ENCODE measurements around the gene PSMB2. TPM values are rescaled to one million over a fixed set of nuclear protein-coding genes. Genes with fewer than 3 reads are reported as not detected.

The PSMB2 gene
- total RNA-seq, 2 donors from 2014 or later, result 37.5 to 38.1 TPM

GRCh38 chr1:35576061-35576765, 65.1 kb downstream of the PSMB2 start:
- intact Hi-C loops (cut with DNase I), result no loop called here
- peak; percentile 51 for DNase-seq (ENCODE audit: low spot score)

DNA sequence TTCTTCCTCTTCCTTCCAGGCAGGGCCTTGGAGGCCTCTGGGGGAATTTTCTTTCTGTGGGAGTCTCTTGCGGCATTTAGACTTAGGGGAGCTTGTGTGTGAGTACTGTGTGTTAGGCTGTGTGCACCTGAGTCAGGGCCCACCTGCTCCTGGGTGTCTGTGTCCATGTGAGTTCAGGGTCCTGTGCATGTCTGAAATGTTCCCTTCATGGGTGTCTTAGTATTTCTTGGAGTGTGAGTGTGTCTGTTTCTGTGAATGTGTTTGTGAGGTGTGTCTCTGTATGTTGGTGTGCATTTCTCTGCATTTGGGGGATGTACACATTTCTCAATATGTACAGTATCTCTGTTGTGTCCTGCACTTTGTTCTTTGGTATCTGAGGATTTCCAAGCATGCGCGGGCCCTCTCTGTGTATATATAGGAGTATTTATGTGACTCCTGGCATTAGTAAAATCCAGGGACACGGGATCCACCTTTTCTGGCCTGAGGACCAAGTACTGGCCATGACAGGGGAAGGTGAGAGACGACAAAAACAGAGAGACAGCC, 65.8 kb downstream of the PSMB2 start:
- peak; percentile 67 for DNase-seq (ENCODE audit: low spot score)
- intact Hi-C loops (cut with DNase I), result no loop called here

DNA sequence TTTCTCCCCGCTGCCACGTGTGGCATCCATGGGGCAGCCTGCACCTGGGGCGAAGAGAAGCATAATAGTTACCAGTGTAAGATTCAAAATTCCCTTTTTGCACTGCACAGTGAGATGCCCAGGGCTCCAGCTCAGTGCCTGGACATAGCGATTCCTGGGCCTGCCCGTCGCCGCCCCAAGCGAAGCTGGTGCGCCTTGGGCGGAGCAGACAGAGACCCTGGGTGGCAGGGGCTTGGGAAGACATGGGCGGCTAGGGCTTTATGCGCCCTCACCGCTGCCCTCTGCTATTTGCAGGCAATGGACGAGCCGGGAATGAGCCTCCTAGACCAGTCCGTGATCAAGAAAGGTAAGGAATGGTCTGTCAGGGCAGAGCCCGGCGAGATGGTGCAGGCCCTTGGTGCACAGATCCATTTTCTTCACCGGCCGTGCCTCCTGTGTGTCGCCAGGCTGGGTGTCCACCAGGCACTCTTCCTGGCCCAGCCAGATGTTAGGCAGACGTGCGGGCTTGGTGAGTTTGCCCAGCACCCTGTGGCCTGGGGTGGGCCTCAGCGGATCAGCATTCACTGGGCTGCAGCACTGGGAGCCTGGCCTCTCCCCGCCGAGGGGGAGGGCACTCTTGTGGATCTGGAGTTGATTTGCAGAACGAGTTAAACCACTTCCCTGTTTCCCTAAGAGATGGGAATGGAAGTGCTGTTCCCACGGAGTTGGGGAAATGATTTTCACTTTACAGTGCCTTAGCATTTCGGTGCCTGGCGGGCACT, 66.5 kb downstream of the PSMB2 start:
- intact Hi-C loops (cut with DNase I), result loop anchor here in 1 of 2 donors (5.0 kb wide), 1 partner anchor 152 kb away; no protein-coding TSS in a partner anchor
- DNase-seq (ENCODE audit: low spot score), result peak; percentile 64

DNA sequence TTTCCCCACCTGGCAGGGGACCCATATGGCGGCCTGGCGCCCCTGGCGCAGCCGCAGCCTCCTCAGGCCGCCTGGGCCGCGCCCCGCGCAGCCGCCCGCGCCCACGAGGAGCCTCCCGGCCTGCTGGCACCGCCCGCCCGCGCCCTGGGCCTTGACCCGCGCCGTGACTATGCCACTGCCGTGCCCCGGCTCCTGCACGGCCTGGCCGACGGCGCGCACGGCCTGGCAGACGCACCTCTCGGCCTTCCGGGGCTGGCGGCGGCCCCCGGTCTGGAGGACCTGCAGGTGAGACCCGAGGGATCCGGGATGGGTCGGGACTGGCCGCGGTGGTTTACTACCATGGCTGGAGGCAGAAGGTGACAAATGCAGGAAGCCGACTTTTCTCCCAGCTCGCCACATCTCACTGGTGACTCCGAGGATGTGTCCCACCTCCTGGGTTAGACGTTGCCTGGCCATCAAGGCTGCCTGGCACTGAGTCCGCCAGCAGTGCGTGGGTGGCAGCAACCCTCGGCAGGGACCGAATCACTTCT, 67.1 kb downstream of the PSMB2 start:
- intact Hi-C loops (cut with DNase I), result loop anchor here in 1 of 2 donors (5.0 kb wide), 1 partner anchor 153 kb away; no protein-coding TSS in a partner anchor
- DNase-seq (ENCODE audit: low spot score), result peak; percentile 76

GRCh38 chr1:35573198-35574124, 67.9 kb downstream of the PSMB2 start, which contains the start of gene TFAP2E:
Gene TFAP2E (plus strand): TSS chr1:35573314. CDS start chr1:35573578, 264 bp downstream.
- intact Hi-C loops (cut with DNase I), result loop anchor here in 1 of 2 donors (1.0 to 5.0 kb wide), 2 partner anchors 154 to 188 kb away; no protein-coding TSS in a partner anchor
- DNase-seq (ENCODE audit: low spot score), result peak; percentile 85

- intact Hi-C loops (cut with DNase I), result loop anchor here in 1 of 2 donors (5.0 kb wide), 1 partner anchor 155 kb away; no protein-coding TSS in a partner anchor
- no peak for DNase-seq (ENCODE audit: low spot score)
Observed at GRCh38 chr1:35572296-35572695, 69.0 kb downstream of the PSMB2 start.

DNA sequence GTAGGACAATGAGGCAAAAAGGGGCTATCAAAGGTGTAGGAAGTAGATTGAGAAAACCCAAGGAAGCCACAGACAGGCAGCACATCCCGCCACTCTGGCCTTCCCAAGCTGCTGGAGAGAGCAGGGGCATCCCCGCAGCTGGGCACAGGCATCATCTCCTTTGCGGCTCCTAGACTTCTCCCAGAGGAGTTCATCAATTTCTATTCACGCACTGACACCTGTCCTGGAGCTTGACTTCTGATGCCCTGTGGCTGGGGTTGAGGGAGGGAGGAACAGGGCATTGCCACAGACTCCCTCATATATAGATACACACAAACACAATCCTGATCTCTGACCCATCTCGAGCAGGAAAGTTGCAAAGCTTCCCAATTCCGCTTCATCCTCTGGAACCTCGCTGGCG, 70.1 kb downstream of the PSMB2 start:
- peak; percentile 45 for DNase-seq (ENCODE audit: low spot score)
- intact Hi-C loops (cut with DNase I), result loop anchor here in 1 of 2 donors (5.0 kb wide), 1 partner anchor 156 kb away; no protein-coding TSS in a partner anchor

DNA sequence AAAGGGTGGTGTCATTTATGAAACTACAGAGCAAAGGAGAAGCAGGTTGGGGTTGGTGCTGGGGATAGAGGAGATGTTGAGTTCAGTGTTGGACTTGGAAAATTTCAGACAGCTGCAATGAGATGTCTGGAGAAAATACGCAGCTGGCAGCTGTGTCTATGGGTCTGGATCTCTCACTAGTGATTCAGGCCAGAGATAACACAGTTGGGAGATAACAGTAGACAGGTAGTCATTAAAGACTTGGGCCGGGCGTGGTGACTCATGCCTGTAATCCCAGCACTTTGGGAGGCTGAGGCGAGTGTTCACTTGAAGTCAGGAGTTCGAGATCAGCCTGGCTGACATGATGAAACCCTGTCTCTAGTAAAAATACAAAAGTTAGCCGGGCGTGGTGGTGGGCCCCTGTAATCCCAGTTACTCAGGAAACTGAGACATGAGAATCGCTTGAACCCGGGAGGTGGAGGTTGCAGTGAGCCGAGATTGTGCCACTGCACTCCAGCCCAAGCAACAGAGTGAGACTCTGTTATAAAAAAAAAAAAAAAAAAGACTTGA, 70.7 kb downstream of the PSMB2 start:
- intact Hi-C loops (cut with DNase I), result loop anchor here in 1 of 2 donors (5.0 kb wide), 1 partner anchor 157 kb away; no protein-coding TSS in a partner anchor
- peak; percentile 47 for DNase-seq (ENCODE audit: low spot score)

DNA sequence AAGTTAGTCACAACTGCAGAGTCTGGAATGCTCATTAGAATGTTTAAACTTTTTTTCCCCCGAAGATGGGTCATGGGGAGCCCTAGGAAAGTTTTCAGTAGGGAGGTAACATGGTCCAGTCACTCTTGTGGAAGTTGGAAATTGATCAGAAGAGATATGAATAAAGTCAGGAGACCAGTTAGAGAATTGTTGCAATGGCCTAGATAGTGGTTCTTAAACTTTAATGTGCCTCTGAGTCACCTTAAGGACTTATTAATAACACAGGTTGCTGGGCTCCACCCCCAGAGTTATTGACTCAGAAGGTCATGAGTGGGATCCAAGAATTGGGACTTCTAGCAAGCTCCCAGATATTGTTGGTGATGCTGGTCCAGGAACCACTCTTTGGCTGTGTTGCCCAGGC, 71.4 kb downstream of the PSMB2 start:
- DNase-seq (ENCODE audit: low spot score), result no peak

GRCh38 chr1:35568975-35569395, 72.3 kb downstream of the PSMB2 start:
- peak; percentile 88 for DNase-seq (ENCODE audit: low spot score)
- intact Hi-C loops (cut with DNase I), result loop anchor here in 1 of 2 donors (5.0 kb wide), 1 partner anchor 158 kb away; no protein-coding TSS in a partner anchor

More for the DNA sequence above, 71.4 kb downstream of the PSMB2 start:
- intact Hi-C loops (cut with DNase I), result loop anchor here (5.0 kb wide), 1 partner anchor 157 kb away; no protein-coding TSS in a partner anchor

- intact Hi-C loops (cut with DNase I), result loop anchor here in 1 of 2 donors (5.0 kb wide), 1 partner anchor 159 kb away; no protein-coding TSS in a partner anchor
- DNase-seq (ENCODE audit: low spot score), result peak; percentile 11
Observed at GRCh38 chr1:35567947-35568558, 73.3 kb downstream of the PSMB2 start.

DNA sequence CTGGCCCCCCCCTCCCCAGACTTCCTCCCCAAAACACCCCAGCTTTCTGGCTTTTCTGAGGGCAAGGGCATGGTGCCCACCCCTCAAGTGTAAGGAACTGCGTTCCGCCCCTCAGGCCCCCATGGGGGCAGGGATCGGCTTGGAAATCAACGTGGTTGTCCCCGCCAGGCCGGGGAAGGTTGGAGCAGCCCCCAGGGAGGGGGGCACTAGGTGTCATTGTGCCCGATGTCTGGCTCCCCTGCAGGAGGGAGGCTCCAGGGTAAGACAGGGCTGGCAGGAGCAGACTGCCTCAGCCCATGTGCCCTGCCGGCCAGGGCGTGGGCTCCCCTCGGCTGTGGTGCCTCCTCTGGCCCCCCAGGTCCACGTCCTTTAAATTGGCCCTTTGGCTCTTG, 75.6 kb downstream of the PSMB2 start:
- intact Hi-C loops (cut with DNase I), result loop anchor here in 1 of 2 donors (5.0 kb wide), 1 partner anchor 162 kb away; no protein-coding TSS in a partner anchor
- peak; percentile 61 for DNase-seq (ENCODE audit: low spot score)

GRCh38 chr1:35564884-35565741, 76.2 kb downstream of the PSMB2 start:
- DNase-seq (ENCODE audit: low spot score), result peak; percentile 74
- intact Hi-C loops (cut with DNase I), result loop anchor here in 1 of 2 donors (5.0 kb wide), 2 partner anchors 113 to 162 kb away; no protein-coding TSS in a partner anchor

DNA sequence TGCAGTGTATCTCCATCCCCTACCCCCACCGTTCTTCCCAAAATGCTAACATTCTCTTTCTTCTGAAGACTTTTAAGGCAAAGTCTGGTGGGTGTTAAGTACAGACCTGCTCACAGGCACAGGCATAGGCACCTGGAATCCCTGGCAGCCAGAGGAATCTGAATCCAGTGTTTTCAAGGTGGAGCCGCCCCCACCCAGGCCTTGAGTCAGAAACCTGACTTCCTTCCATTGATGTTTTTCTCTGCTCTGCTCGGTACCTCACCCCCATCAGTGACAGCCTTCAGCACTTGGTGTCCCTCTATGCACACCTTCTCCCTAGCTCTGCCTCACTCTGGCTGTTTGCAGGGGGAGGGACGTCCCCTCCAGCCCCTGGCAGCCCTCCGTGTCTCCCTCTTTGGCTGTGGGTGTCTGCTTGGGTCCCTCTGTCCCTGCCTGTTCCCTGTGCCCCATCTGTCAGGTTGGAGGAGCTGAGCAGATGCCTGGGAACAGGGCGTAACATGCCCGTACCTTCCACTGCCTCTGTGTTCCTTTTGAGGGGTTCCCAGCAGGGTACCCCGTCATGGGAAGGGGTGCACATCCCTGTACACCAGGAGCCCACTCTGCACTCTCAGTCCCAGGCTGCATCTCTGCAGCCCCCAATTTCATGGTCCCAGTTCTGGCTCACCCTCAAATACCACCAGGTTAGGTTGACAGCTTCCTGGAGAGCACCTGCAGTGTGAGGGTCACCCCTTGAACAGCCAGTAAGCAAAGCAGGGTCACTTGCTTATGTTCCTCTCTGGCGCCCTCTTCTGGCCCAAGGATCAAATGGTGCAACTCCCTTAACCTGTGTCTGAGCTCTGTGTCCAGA, 77.1 kb downstream of the PSMB2 start:
- intact Hi-C loops (cut with DNase I), result loop anchor here in 1 of 2 donors (5.0 kb wide), 1 partner anchor 112 kb away; no protein-coding TSS in a partner anchor

DNA sequence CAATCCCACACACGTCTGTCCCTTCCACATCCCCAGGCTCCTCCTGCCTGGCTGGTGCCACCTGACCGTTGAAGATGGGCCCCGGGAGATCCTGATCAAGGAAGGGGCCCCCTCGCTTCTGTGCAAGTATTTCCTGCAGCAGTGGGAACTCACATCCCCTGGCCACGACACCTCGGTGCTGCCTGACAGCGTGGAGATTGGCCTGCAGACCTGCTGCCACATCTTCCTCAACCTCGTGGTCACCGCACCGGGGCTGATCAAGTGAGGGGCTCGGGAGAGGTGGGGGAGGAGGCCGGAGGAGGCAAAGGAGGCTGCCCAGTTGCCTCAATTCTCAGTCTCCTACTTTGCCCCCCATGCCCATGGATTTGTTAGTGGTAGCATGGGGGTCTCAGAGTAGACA, 78.2 kb downstream of the PSMB2 start:
- intact Hi-C loops (cut with DNase I), result loop anchor here in 1 of 2 donors (5.0 kb wide), 1 partner anchor 111 kb away; no protein-coding TSS in a partner anchor
- peak; percentile 74 for DNase-seq (ENCODE audit: low spot score)

More for the DNA sequence above, 77.1 kb downstream of the PSMB2 start:
- DNase-seq (ENCODE audit: low spot score), result peak; percentile 91

Data from posterior vena cava (tissue), 2 donors.